GM23338 (cell line): Measurements from ENCODE around the gene MTAP.

ENCODE experiments used
- CTCF ChIP-seq, 2 experiments: fragments of 200-600 bp in 1 of 2; sonication (generic) in 1 of 2; conservative IDR thresholded peaks; 2 replicates each; pipeline versions ENCODE4 v1.5.1 to v1.6.1; 2016 to 2017; ENCODE audit warnings: antibody characterized with exemption in 2 of 2, low read depth in 2 of 2, mild to moderate bottlenecking in 2 of 2, moderate library complexity in 1 of 2
- EZH2 ChIP-seq: fragments of 200-600 bp; sonication (generic); IDR thresholded peaks from one replicate; pipeline ENCODE4 v1.8.0; 2017; ENCODE audit warnings: antibody characterized with exemption, mild to moderate bottlenecking, low read depth; ENCODE audit not compliant: unreplicated experiment
- EZH2phosphoT487 ChIP-seq: fragments of 200-600 bp; sonication (generic); IDR thresholded peaks from one replicate; pipeline ENCODE4 v1.8.1; 2018; ENCODE audit warnings: antibody characterized with exemption; ENCODE audit not compliant: unreplicated experiment
- POLR2AphosphoS5 ChIP-seq: IDR thresholded peaks from 2 replicates; pipeline ENCODE4 v1.6.1; 2016; ENCODE audit warnings: antibody characterized with exemption, low read depth
- REST ChIP-seq: IDR thresholded peaks from one replicate; pipeline ENCODE4 v1.6.1; 2018; ENCODE audit warnings: antibody characterized with exemption; ENCODE audit not compliant: unreplicated experiment
- ZNF331 ChIP-seq: fragments of 250-450 bp; sonication (Bioruptor Pico); IDR thresholded peaks from 2 replicates; pipeline ENCODE4 v1.5.0; 2020; ENCODE audit warnings: low read depth, mild to moderate bottlenecking, moderate library complexity

- TF ChIP-seq EZH2phosphoT487 (peak; percentile 79), EZH2 (peak; percentile 96), REST (no peak), CTCF (conservative IDR thresholded peaks at IDR 0.05; ENCODE audit: low read depth in 2 of 2) (no peak), POLR2AphosphoS5 (no peak), ZNF331 (CRISPR knock-in tag) (no peak)
These were observed 168.6 kb downstream of the MTAP start for GRCh38 chr9:21970800-21971640.
